GM12873 (cell line): Measurements from ENCODE around the gene MYL4.

ENCODE experiments used
- TF ChIP-seq, protein P1 (sequence below): IDR thresholded peaks from 2 replicates; pipeline ENCODE4 v1.5.1; 2012; ENCODE audit warnings: low read depth, mild to moderate bottlenecking, moderate library complexity, low read length, control low read depth; ENCODE audit not compliant: insufficient read depth; ENCODE audit errors: missing control alignments

MYL4 gene

DNA sequence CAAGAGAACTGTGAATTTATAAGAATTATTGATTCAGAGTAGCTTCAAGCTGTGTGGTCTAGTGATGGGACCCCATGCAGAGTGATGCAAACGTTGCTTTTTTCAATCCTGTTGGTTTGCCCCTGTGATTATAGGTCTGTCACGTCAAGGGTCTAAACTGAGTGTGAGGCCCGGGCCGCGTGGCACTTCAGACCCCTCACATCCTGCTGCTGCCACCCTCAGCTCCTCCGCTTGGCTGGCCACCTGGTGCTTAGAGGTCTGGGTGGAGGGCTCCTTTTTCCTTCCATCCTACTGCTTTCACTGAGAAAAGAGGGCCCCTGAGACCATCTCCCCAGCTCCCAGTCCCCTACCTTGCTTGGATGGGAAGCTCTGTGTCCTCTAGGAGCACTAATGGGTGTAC lies 12.0 kb downstream of the MYL4 start:
- TF ChIP-seq, protein P1, sequence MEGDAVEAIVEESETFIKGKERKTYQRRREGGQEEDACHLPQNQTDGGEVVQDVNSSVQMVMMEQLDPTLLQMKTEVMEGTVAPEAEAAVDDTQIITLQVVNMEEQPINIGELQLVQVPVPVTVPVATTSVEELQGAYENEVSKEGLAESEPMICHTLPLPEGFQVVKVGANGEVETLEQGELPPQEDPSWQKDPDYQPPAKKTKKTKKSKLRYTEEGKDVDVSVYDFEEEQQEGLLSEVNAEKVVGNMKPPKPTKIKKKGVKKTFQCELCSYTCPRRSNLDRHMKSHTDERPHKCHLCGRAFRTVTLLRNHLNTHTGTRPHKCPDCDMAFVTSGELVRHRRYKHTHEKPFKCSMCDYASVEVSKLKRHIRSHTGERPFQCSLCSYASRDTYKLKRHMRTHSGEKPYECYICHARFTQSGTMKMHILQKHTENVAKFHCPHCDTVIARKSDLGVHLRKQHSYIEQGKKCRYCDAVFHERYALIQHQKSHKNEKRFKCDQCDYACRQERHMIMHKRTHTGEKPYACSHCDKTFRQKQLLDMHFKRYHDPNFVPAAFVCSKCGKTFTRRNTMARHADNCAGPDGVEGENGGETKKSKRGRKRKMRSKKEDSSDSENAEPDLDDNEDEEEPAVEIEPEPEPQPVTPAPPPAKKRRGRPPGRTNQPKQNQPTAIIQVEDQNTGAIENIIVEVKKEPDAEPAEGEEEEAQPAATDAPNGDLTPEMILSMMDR: no peak

DNA sequence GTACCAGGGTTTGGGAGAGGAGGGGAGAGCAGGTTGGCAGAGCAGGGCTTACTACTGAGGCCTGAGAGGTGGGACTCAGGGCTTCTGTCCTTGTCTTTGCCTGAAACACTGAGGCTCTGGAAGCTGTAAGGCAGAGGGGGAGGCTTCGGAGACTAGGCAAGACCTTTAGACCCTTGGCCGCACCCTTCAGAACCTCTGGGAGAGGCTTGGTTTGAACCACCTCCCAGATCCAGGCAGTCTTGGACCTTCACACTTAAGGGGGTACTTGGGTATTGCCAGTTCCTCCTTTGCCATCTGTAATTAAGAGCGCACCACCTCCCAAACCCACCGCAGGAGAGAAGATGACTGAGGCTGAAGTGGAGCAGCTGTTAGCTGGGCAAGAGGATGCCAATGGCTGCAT lies 12.9 kb downstream of the MYL4 start:
- TF ChIP-seq, protein P1: no peak

DNA sequence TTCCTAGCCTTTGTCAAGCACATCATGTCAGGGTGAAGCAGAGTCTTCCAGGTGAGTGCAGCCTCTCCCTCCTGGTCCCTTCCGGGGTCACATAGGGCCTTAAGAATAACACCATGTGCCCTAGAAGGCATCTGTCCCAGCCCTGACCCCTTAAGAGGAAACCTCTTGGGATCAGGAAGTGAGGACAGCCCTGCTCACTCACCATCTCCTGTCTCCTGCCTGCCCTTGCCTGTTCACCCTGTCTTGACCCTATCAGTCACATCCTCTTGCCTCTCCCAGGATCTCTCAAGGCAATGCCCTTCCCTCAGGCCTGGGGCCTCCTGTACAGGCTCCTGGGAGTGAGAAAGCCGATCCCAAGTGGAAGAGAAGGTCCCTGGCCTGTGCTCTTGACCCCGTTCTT lies 13.9 kb downstream of the MYL4 start:
- TF ChIP-seq, protein P1: no peak

DNA sequence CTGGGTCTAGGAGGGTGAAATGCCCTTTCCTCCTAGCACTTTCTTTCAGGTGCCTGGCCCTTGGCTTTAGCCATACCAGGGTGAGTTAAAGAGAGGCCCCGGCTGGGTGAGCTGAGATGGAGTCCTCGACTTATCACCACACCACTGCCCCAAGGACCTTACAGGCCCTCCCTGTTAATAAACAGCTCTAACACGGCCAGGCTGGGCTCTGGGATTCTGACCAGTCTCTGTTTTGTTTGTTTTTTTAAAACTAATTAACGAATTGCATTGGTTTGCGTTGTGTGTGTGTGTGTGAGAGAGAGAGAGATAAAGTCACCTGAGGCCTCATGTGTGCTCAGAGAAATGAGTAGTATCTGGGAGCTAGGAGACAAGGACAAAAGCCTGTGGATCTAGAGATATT lies 14.3 kb downstream of the MYL4 start:
- TF ChIP-seq, protein P1: no peak

DNA sequence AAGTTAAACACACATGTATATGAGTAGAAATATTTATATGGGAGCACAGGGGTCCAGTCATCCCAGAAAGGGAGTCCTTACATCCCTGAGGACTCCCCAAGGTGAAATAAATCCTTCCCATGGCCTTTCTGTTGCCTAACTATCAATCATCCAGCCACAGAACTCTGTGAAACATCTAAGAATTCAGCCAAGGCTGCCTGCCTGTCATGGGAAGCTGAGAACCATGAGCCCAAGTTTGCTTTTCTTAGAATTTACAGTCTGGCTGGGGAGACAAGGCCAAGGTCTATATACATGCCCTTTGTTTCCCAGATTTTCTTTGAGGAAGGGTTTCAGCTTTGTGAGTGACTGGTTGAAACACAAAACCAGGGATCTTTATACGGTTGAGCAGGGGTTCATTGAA lies 15.8 kb downstream of the MYL4 start:
- TF ChIP-seq, protein P1: no peak

DNA sequence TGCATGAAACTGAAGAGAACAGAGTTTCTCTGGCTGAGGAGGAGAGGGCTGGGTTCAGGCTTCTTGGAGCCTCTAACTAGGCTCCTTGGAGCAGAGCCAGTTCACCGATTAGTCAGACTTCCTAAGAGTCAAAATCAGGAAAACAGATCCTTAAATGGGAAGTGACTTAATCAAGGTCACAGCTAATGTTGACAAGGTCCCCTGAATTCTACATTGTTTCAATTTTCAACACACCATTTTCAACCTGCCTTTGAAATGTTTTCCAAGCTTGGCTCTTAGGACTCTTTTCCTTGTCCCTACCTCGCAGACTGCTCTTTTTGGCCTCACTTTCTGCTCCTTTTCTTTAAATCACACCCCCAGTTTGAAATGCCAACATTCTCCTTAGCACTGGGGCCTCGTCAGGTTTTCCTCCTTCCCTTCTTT lies 16.3 kb downstream of the MYL4 start:
- TF ChIP-seq, protein P1: no peak

DNA sequence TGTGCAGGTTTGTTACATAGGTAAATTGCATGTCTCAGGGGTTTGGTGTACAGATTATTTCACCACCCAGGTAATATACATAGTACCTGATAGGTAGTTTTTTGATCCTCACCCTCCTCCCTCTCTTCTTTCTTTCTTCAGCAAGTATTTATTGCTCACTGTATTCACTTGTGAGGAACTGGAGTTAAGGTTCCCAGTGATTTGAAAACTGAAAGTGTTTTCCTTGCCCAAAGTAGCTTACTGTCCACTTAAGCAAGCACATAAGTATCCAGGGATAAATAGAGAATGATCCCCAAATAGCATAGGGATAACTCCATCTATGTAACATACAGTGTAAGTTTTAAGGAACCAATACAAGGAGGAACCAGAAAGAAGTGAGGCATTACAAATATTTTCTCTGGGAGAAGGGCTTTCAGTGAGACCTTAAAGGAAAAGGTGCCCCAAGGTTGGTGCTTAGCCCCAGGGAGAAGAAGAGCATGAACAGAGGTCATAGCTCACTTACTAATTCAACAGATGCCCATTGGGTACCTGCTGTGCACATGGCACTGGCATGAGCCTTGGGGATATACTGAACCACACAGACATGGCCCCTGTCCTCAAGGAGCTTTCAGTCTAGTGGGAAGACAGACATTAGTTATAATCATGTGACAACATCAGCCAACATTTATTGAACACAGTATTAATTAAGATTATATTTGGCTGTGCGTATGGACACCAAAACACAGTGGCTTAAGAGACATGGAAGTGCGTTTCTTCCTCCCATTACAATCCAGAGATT lies 17.0 kb downstream of the MYL4 start:
- TF ChIP-seq, protein P1: no peak
